Heart left ventricle (tissue), 16 donors: ENCODE measurements around the gene IGFL4. TPM values are rescaled to one million over a fixed set of nuclear protein-coding genes. Genes with fewer than 3 reads are reported as not detected.

Experiments used
- ATAC-seq, 4 donors: fragments of 200-7000 bp; cut with Tn5 transposase; one replicate each; pipeline ENCODE4 v1.9.1; 2020 to 2022; ENCODE audit warnings: moderate library complexity in 4 of 4, mild to moderate bottlenecking in 3 of 4, moderate number of reproducible peaks in 1 of 4
- DNase-seq, 5 donors: peaks; one replicate each; pipeline ENCODE4 v3.0.0-alpha.2; 2020
- H3K27ac ChIP-seq, 12 donors: fragments of 200-600 bp; sonication (generic) in 4 of 12; one replicate each; pipeline versions ENCODE4 v1.5.0 to v1.8.0; 2016 to 2022; ENCODE audit warnings: mild to moderate bottlenecking in 2 of 12
- H3K27me3 ChIP-seq, 9 donors: fragments of 200-600 bp; sonication (generic) in 2 of 9; one replicate each; pipeline versions ENCODE4 v1.5.1 to v1.8.0; 2016 to 2022; ENCODE audit warnings: mild to moderate bottlenecking in 3 of 9
- H3K36me3 ChIP-seq, 9 donors: fragments of 200-600 bp; sonication (generic) in 2 of 9; one replicate each; pipeline versions ENCODE4 v1.5.0 to v1.8.0; 2018 to 2022; ENCODE audit warnings: mild to moderate bottlenecking in 2 of 9
- H3K4me1 ChIP-seq, 12 donors: fragments of 200-600 bp; sonication (generic) in 4 of 12; one replicate each; pipeline versions ENCODE4 v1.5.0 to v1.8.0; 2016 to 2022; ENCODE audit warnings: mild to moderate bottlenecking in 3 of 12
- H3K4me3 ChIP-seq, 12 donors: fragments of 200-600 bp; sonication (generic) in 4 of 12; one replicate each; pipeline versions ENCODE4 v1.5.0 to v1.8.0; 2017 to 2022; ENCODE audit warnings: mild to moderate bottlenecking in 9 of 12, moderate library complexity in 4 of 12
- H3K9me3 ChIP-seq, 12 donors: fragments of 200-600 bp; sonication (generic) in 4 of 12; one replicate each; pipeline versions ENCODE4 v1.5.0 to v1.8.0; 2016 to 2022; ENCODE audit warnings: mild to moderate bottlenecking in 1 of 12
- POLR2A ChIP-seq, 2 donors: fragments of 450-650 bp; IDR thresholded peaks; one replicate each; pipeline ENCODE4 v1.6.1; 2017; ENCODE audit warnings: antibody characterized with exemption in 2 of 2, mild to moderate bottlenecking in 2 of 2, moderate library complexity in 2 of 2
- WGBS, 4 donors: extraction: QIAGEN DNeasy Blood & Tissue Kit in 2 of 4; methylation state at CpG; one replicate each; pipeline versions ENCODE4 v1.1.5 to v1.1.7; 2013 to 2018; 5-methylcytosine and 5-hydroxymethylcytosine counted together
- intact Hi-C, 10 donors: fragments of 100-400 bp; cut with DNase I; formaldehyde crosslinking; loops; one replicate each; pipeline versions ENCODE4 v1.11.1 to v1.14.2; 2022
- polyA plus RNA-seq, 2 donors: library from polyadenylated mRNA; stranded (reverse); fragments of 200-250 nt; gene quantifications; one replicate each; pipeline ENCODE4 v1.2.3, GENCODE V29; 2013
- total RNA-seq, 9 donors: library from RNA; depleted of rRNA in 2 of 9; stranded (reverse); fragments of >200 nt in 2 of 9; fragmentation: NEBNext Ultra II Directional in 3 of 9; extraction: Animal tissue kit (Norgen Biotek cat#: 25700) in 3 of 9; gene quantifications; one replicate each; pipeline versions ENCODE4 v1.1.0 to v1.2.4, GENCODE V29; 2016 to 2023
- TF ChIP-seq, protein P1 (sequence below), 12 donors: fragments of 200-600 bp; sonication (generic) in 4 of 12; IDR thresholded peaks; one replicate each; pipeline versions ENCODE4 v1.5.0 to v1.8.0; 2018 to 2022; ENCODE audit warnings: antibody characterized with exemption in 12 of 12, mild to moderate bottlenecking in 5 of 12
- donor health status: ischemic (EF 13 %, LVEDD 7.1; RV severe dilation, severe dysfunction).
- donor health status: healthy with polysubstance abuse.
- donor health status: DM: no; HTN: yes; CAD: no.
- donor health status: DM: no; HTN: no; CAD: no.
- donor health status: ischemic (EF 25% LVEDD 6.9; RV normal size, moderate dysfunction).
- donor health status: ischemic (EF 25% LVEDD 5.7; RV mildly dilated, moderate dysfunction).
- donor health status: healthy.
- donor health status: DM: yes; HTN: yes; CAD: no.
- donor health status: ischemic (EF 35%, LVEDD 5.7; RV mildly dilated, moderate dysfunction).
- donor health status: nonischemic (EF 11% LVEDD 7.7; RV severe dilation, severe dysfunction).
- donor health status: DM: yes; HTN: yes; CAD: no.
- donor health status: PGD.
- donor health status: ischemic (EF 29% LVEDD 5.4; RV normal size, mild dysfunction).
- donor health status: nonischemic (EF 23%, LVEDD 6.1; RV moderate dilation, normal function).

Gene IGFL4
- total and polyA plus RNA-seq, 11 donors, result not detected

DNA sequence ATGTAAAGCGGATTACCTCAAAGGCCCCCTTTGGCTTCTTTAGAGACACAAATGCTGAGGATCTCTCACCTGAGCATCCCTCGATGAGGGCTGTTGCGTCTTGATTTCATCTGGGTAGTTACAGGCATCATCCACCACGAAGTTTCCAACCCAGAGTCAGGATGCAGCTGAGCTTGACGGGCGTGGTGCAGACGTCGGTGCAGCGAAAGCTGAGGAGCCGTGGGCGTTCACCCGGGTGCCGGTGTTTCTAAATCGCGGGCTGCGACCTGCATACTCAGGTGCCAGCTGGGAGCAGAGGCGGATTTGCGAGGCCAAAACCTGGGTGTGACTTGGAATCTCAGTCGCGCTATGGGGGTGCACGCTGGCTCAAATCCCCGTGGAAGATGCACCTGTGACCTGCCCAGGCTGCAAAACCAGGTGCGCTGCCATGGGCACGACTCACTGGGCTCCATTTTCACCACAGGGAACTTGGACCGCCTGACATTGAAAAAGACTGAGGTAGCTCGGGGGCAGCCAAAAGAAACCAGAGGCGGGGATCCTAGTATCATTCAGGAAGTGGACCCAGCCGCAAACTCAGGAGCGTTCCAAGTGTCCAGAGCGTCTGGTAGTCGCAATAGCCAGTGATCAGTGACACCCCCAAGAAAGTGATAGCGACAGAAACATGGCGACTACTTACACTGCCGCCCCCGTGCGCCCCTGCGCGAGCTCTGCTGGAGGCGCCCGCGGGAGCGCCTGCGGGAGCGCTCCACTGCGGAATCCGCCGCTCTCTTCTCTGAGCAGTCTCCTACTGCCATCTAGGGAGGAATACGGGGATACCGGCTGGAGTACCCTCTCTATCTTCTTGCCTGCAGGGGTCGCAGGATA lies 36.4 kb upstream of the IGFL4 start:
- ATAC-seq (peak in 3 of 4 donors; percentile 60 to 81 (median 67)), DNase-seq (peak in 2 of 5 donors; percentile 12 to 33)
- Histone ChIP-seq H3K4me1 (peaks cover 0 to 8% (median 0%) of the 10 kb centered on the region in 12 donors), H3K4me3 (peak overlapping the region in 2 of 12 donors; percentile 3 to 13), H3K36me3 (no peaks in the 10 kb centered on the region), H3K27ac (no peak overlapping the region), H3K9me3 (peaks cover 0 to 5% (median 0%) of the 10 kb centered on the region in 12 donors), H3K27me3 (peaks cover 16 to 84% (median 49%) of the 10 kb centered on the region in 9 donors)
- intact Hi-C loops, result loop anchor here in 2 of 10 donors (5.0 kb wide), 2 partner anchors 50 to 190 kb away; no protein-coding TSS in a partner anchor
- TF ChIP-seq, protein P1, sequence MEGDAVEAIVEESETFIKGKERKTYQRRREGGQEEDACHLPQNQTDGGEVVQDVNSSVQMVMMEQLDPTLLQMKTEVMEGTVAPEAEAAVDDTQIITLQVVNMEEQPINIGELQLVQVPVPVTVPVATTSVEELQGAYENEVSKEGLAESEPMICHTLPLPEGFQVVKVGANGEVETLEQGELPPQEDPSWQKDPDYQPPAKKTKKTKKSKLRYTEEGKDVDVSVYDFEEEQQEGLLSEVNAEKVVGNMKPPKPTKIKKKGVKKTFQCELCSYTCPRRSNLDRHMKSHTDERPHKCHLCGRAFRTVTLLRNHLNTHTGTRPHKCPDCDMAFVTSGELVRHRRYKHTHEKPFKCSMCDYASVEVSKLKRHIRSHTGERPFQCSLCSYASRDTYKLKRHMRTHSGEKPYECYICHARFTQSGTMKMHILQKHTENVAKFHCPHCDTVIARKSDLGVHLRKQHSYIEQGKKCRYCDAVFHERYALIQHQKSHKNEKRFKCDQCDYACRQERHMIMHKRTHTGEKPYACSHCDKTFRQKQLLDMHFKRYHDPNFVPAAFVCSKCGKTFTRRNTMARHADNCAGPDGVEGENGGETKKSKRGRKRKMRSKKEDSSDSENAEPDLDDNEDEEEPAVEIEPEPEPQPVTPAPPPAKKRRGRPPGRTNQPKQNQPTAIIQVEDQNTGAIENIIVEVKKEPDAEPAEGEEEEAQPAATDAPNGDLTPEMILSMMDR (IDR thresholded peaks at IDR 0.05), result peak; percentile 20 to 65 (median 52)
- TF ChIP-seq POLR2A (IDR thresholded peaks at IDR 0.05), result no peak
- WGBS, 4 donors, result 1 to 5% (median 3%) methylated on average over 19 to 50 of the region's 50 CpGs

DNA sequence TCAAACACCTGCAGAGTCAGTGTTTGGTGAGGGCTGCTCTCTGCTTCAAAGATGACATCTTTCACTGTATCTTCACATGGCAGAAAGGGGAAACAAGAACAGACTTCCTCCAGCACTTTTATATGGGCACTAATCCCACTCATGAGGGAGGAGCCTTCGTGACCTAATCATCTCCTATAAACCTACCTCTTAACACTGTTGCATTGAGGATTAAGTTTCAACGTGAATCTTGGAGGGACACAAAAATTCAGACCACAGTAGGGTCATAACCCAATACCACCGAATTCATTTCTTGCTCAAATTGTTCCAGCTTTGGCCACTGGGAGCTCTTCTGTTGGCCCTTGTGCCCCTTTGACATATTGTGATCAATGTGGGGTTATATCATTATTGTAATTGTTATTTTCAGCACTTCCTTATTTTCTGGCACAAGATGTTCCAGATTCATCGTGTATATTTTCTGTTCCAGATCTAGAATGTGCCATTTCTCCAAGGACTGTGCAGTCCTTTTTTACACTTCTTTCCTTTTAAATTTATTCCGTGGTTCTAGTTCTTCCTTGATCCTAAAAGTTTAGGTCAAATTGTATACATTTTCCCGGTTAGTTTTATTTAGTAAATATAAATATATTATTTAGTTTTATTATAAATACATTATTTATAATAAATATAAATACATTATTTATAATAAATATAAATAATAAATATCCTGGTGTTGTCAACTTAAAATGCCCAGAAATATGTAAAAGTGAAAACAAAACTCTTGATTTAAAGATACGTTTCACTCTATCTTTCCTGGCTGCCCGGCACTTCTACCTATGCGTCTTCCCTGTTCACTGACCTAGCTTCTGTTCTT lies 35.5 kb upstream of the IGFL4 start:
- no peak overlapping the region for H3K4me3 ChIP-seq
- H3K27me3 ChIP-seq, result peaks cover 16 to 88% (median 53%) of the 10 kb centered on the region in 9 donors
- intact Hi-C loops, result loop anchor here in 2 of 10 donors (5.0 kb wide), 2 partner anchors 49 to 191 kb away; no protein-coding TSS in a partner anchor
- peaks cover 0 to 5% (median 0%) of the 10 kb centered on the region in 12 donors for H3K9me3 ChIP-seq
- no peak for TF ChIP-seq POLR2A (IDR thresholded peaks at IDR 0.05)
- TF ChIP-seq, protein P1 (IDR thresholded peaks at IDR 0.05), result no peak
- no peaks in the 10 kb centered on the region for H3K36me3 ChIP-seq
- H3K27ac ChIP-seq, result no peak overlapping the region
- DNase-seq, result no peak
- no peak for ATAC-seq
- peaks cover 0 to 8% (median 0%) of the 10 kb centered on the region in 12 donors for H3K4me1 ChIP-seq
- 37 to 43% (median 40%) methylated on average over 9 of the region's 9 CpGs for WGBS, 4 donors

GRCh38 chr19:46073268-46073922 lies 32.6 kb upstream of the IGFL4 start:
- H3K4me1 ChIP-seq, result peaks cover 0 to 8% (median 0%) of the 10 kb centered on the region in 12 donors
- no peak overlapping the region for H3K27ac ChIP-seq
- intact Hi-C loops, result no loop called here
- DNase-seq (no peak), ATAC-seq (no peak)
- WGBS, 4 donors, result 78 to 84% (median 84%) methylated on average over 3 of the region's 3 CpGs
- TF ChIP-seq, protein P1 (IDR thresholded peaks at IDR 0.05), result no peak
- peaks cover 10 to 92% (median 47%) of the 10 kb centered on the region in 9 donors for H3K27me3 ChIP-seq
- H3K9me3 ChIP-seq, result no peaks in the 10 kb centered on the region
- no peaks in the 10 kb centered on the region for H3K36me3 ChIP-seq
- H3K4me3 ChIP-seq, result no peak overlapping the region
